HepG2 (cell line): ENCODE measurements around the gene CAMTA2. TPM values are rescaled to one million over a fixed set of nuclear protein-coding genes. Genes with fewer than 3 reads are reported as not detected.
A peak's percentile ranks its signal among the peaks of the same experiment; 100 is the strongest.

Experiments used
- AGO1 ChIP-seq: fragments of 200-400 bp; formaldehyde crosslinking; IDR thresholded peaks from 2 replicates; pipeline ENCODE4 v1.6.1; 2017; ENCODE audit warnings: mild to moderate bottlenecking, low read depth, low read length, moderate library complexity; ENCODE audit not compliant: poor library complexity, severe bottlenecking
- ASH2L ChIP-seq: fragments of 300-600, 200-600 bp; sonication (generic); IDR thresholded peaks from 2 replicates; pipeline ENCODE4 v1.7.0; 2017; ENCODE audit warnings: low read depth, mild to moderate bottlenecking, moderate library complexity, mixed read lengths, low read length; ENCODE audit not compliant: insufficient read length
- ATRX ChIP-seq: sonication (generic); formaldehyde crosslinking; IDR thresholded peaks from 2 replicates; pipeline ENCODE4 v1.4.0; 2020; ENCODE audit warnings: missing genetic modification reagents, borderline replicate concordance
- BRCA1 ChIP-seq: sonication (generic); formaldehyde crosslinking; IDR thresholded peaks from 2 replicates; pipeline ENCODE4 v1.4.0; 2020; ENCODE audit warnings: missing genetic modification reagents
- CBX1 ChIP-seq: IDR thresholded peaks from one replicate; pipeline ENCODE4 v1.6.1; 2016; ENCODE audit warnings: antibody characterized with exemption, low read depth
- IRX3 ChIP-seq: sonication (generic); formaldehyde crosslinking; IDR thresholded peaks from 2 replicates; pipeline ENCODE4 v1.8.1; 2023; ENCODE audit warnings: mild to moderate bottlenecking, low read depth, missing genetic modification reagents, borderline replicate concordance
- ISL2 ChIP-seq: sonication (generic); formaldehyde crosslinking; IDR thresholded peaks from 2 replicates; pipeline ENCODE4 v1.5.0; 2020; ENCODE audit warnings: missing genetic modification reagents
- KLF13 ChIP-seq: sonication (generic); formaldehyde crosslinking; IDR thresholded peaks from 2 replicates; pipeline ENCODE4 v1.4.0; 2020; ENCODE audit warnings: mild to moderate bottlenecking, missing genetic modification reagents
- KLF9 ChIP-seq: IDR thresholded peaks from 2 replicates; pipeline ENCODE4 v1.6.1; 2016; ENCODE audit warnings: low read depth
- MIER2 ChIP-seq: IDR thresholded peaks from 2 replicates; pipeline ENCODE4 v1.6.1; 2016; ENCODE audit warnings: missing biosample characterization, missing genetic modification reagents
- NAIF1 ChIP-seq: sonication (generic); formaldehyde crosslinking; IDR thresholded peaks from 2 replicates; pipeline ENCODE4 v1.5.0; 2020; ENCODE audit warnings: mild to moderate bottlenecking, missing genetic modification reagents, borderline replicate concordance
- NFYC ChIP-seq: IDR thresholded peaks from 2 replicates; pipeline ENCODE4 v1.6.1; 2016; ENCODE audit warnings: missing genetic modification reagents, missing compliant biosample characterization
- SAFB2 ChIP-seq: sonication (generic); formaldehyde crosslinking; IDR thresholded peaks from 2 replicates; pipeline ENCODE4 v1.5.1; 2020; ENCODE audit warnings: missing genetic modification reagents, low read depth, mild to moderate bottlenecking, borderline replicate concordance
- SATB2 ChIP-seq: sonication (generic); formaldehyde crosslinking; IDR thresholded peaks from 2 replicates; pipeline ENCODE4 v1.5.0; 2020; ENCODE audit warnings: missing genetic modification reagents
- SSRP1 ChIP-seq: IDR thresholded peaks from 2 replicates; pipeline ENCODE4 v1.6.1; 2016; ENCODE audit warnings: control low read depth
- STAG1 ChIP-seq: sonication (generic); formaldehyde crosslinking; IDR thresholded peaks from 2 replicates; pipeline ENCODE4 v1.4.0; 2020; ENCODE audit warnings: missing genetic modification reagents
- ZBTB42 ChIP-seq: sonication (generic); formaldehyde crosslinking; IDR thresholded peaks from 2 replicates; pipeline ENCODE4 v1.5.0; 2020; ENCODE audit warnings: mild to moderate bottlenecking, missing genetic modification reagents
- ZBTB7B ChIP-seq: sonication (generic); formaldehyde crosslinking; IDR thresholded peaks from 2 replicates; pipeline ENCODE4 v1.4.0; 2020; ENCODE audit warnings: missing genetic modification reagents
- ZFP82 ChIP-seq: sonication (generic); formaldehyde crosslinking; IDR thresholded peaks from 2 replicates; pipeline ENCODE4 v1.5.1; 2020; ENCODE audit warnings: mild to moderate bottlenecking, missing genetic modification reagents, borderline replicate concordance
- ZNF251 ChIP-seq: sonication (generic); formaldehyde crosslinking; IDR thresholded peaks from 2 replicates; pipeline ENCODE4 v1.9.0; 2021; ENCODE audit warnings: mild to moderate bottlenecking, missing genetic modification reagents
- ZNF34 ChIP-seq: sonication (generic); formaldehyde crosslinking; IDR thresholded peaks from 2 replicates; pipeline ENCODE4 v1.4.0; 2020; ENCODE audit warnings: mild to moderate bottlenecking, missing genetic modification reagents, borderline replicate concordance
- ZNF350 ChIP-seq: sonication (generic); formaldehyde crosslinking; IDR thresholded peaks from 2 replicates; pipeline ENCODE4 v1.4.0; 2020; ENCODE audit warnings: mild to moderate bottlenecking, low read depth, missing genetic modification reagents, borderline replicate concordance
- ZNF550 ChIP-seq: sonication (generic); formaldehyde crosslinking; IDR thresholded peaks from 2 replicates; pipeline ENCODE4 v1.4.0; 2020; ENCODE audit warnings: mild to moderate bottlenecking, missing genetic modification reagents, borderline replicate concordance
- ZNF570 ChIP-seq: sonication (generic); formaldehyde crosslinking; IDR thresholded peaks from 2 replicates; pipeline ENCODE4 v1.4.0; 2020; ENCODE audit warnings: mild to moderate bottlenecking, missing genetic modification reagents, borderline replicate concordance
- ZNF776 ChIP-seq: sonication (generic); formaldehyde crosslinking; IDR thresholded peaks from 2 replicates; pipeline ENCODE4 v1.4.0; 2020; ENCODE audit warnings: mild to moderate bottlenecking, missing genetic modification reagents
- polyA plus RNA-seq, 8 experiments: library from polyadenylated mRNA; depleted of rRNA in 3 of 8; stranded (reverse) in 7 of 8; unstranded in 1 of 8; fragments of >200 nt; fragmentation: Illumina TruSeq in 4 of 8; extraction: Trizol in 4 of 8; gene quantifications; 2 replicates each; pipeline versions ENCODE4 v1.2.1 to v1.2.3, GENCODE V29; 2011 to 2016; ENCODE audit warnings: low read depth in 4 of 8, missing spikeins in 1 of 8, mixed read lengths in 1 of 8; ENCODE audit not compliant: insufficient read depth in 1 of 8
- total RNA-seq, 5 experiments: library from RNA; depleted of rRNA; stranded (reverse); fragments of >200 nt; fragmentation: Illumina TruSeq; extraction: Trizol; gene quantifications; 2 replicates each; pipeline ENCODE4 v1.2.3, GENCODE V29; 2016; ENCODE audit warnings: low read depth in 1 of 5
- TF ChIP-seq, protein P1 (sequence below): sonication (generic); formaldehyde crosslinking; IDR thresholded peaks from 2 replicates; pipeline ENCODE4 v1.5.1; 2020; ENCODE audit warnings: missing genetic modification reagents, mild to moderate bottlenecking, borderline replicate concordance
- TF ChIP-seq, protein P2 (sequence below): sonication (generic); formaldehyde crosslinking; IDR thresholded peaks from 2 replicates; pipeline ENCODE4 v1.9.0; 2021; ENCODE audit warnings: missing genetic modification reagents, borderline replicate concordance
- TF ChIP-seq, protein P3 (sequence below): sonication (generic); formaldehyde crosslinking; IDR thresholded peaks from 2 replicates; pipeline ENCODE4 v1.4.0; 2020; ENCODE audit warnings: low read depth, mild to moderate bottlenecking, missing genetic modification reagents

CAMTA2 gene
- total and polyA plus RNA-seq, 2 of the 13 experiments (the other 11 are each of a cell fraction or from before 2014, with no cell fraction given) = 4.1 to 7.1 TPM

GRCh38 chr17:4939796-4940554, 47.5 kb downstream of the CAMTA2 start, which contains the start of the genes RNF167 and SLC25A11 (continued):
- TF ChIP-seq, protein P1, sequence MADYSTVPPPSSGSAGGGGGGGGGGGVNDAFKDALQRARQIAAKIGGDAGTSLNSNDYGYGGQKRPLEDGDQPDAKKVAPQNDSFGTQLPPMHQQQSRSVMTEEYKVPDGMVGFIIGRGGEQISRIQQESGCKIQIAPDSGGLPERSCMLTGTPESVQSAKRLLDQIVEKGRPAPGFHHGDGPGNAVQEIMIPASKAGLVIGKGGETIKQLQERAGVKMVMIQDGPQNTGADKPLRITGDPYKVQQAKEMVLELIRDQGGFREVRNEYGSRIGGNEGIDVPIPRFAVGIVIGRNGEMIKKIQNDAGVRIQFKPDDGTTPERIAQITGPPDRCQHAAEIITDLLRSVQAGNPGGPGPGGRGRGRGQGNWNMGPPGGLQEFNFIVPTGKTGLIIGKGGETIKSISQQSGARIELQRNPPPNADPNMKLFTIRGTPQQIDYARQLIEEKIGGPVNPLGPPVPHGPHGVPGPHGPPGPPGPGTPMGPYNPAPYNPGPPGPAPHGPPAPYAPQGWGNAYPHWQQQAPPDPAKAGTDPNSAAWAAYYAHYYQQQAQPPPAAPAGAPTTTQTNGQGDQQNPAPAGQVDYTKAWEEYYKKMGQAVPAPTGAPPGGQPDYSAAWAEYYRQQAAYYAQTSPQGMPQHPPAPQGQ (CRISPR knock-in tag) = no peak
- no peak; the same call in 1 of the 2 replicates for TF ChIP-seq SAFB2 (CRISPR knock-in tag)
- TF ChIP-seq MIER2 (CRISPR knock-in tag) = no peak
- TF ChIP-seq NAIF1 (CRISPR knock-in tag) = no peak
- TF ChIP-seq, protein P2, sequence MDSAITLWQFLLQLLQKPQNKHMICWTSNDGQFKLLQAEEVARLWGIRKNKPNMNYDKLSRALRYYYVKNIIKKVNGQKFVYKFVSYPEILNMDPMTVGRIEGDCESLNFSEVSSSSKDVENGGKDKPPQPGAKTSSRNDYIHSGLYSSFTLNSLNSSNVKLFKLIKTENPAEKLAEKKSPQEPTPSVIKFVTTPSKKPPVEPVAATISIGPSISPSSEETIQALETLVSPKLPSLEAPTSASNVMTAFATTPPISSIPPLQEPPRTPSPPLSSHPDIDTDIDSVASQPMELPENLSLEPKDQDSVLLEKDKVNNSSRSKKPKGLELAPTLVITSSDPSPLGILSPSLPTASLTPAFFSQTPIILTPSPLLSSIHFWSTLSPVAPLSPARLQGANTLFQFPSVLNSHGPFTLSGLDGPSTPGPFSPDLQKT = no peak
- TF ChIP-seq ZNF251 (CRISPR knock-in tag) = no peak
- TF ChIP-seq ZFP82 (CRISPR knock-in tag) = peak; percentile 80; the same call in 1 of the 2 replicates
- no peak for TF ChIP-seq IRX3 (CRISPR knock-in tag)
- no peak for TF ChIP-seq SATB2
- peak; percentile 7; the same call in 1 of the 2 replicates for TF ChIP-seq ISL2
- peak; percentile 59 for TF ChIP-seq NFYC (CRISPR knock-in tag)
- TF ChIP-seq ZNF550 (CRISPR knock-in tag) = no peak
- no peak for TF ChIP-seq ATRX
- TF ChIP-seq ZNF34 (CRISPR knock-in tag) = no peak
- no peak for TF ChIP-seq ZNF776
- no peak for TF ChIP-seq STAG1
- TF ChIP-seq, protein P3, sequence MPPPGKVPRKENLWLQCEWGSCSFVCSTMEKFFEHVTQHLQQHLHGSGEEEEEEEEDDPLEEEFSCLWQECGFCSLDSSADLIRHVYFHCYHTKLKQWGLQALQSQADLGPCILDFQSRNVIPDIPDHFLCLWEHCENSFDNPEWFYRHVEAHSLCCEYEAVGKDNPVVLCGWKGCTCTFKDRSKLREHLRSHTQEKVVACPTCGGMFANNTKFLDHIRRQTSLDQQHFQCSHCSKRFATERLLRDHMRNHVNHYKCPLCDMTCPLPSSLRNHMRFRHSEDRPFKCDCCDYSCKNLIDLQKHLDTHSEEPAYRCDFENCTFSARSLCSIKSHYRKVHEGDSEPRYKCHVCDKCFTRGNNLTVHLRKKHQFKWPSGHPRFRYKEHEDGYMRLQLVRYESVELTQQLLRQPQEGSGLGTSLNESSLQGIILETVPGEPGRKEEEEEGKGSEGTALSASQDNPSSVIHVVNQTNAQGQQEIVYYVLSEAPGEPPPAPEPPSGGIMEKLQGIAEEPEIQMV = no peak
- TF ChIP-seq ZBTB42 = peak; percentile 96
- no peak; the same call in 1 of the 2 replicates for TF ChIP-seq ZNF350 (CRISPR knock-in tag)
- no peak for TF ChIP-seq KLF13
- no peak for TF ChIP-seq KLF9
- no peak for TF ChIP-seq SSRP1 (CRISPR knock-in tag)
- no peak; the same call in 1 of the 2 replicates for TF ChIP-seq ZBTB7B (CRISPR knock-in tag)
- TF ChIP-seq ASH2L = peak; percentile 68
- TF ChIP-seq CBX1 = no peak
- peak; percentile 43; the same call in 1 of the 2 replicates for TF ChIP-seq BRCA1 (CRISPR knock-in tag)
- TF ChIP-seq ZNF570 = no peak
- TF ChIP-seq AGO1 = no peak
